Astrocyte of the cerebellum (primary cell): ENCODE measurements around the gene XYLT1.
"Not testable (repeated sequence)": the region's sequence is repeated elsewhere in the genome, so short reads cannot be mapped to it uniquely, and the experiment has no call there.

Source experiments
- DNase-seq: peaks from one replicate; pipeline ENCODE4 v3.0.0-alpha.2; 2011; ENCODE audit warnings: low read depth
- H3K4me3 ChIP-seq: 2 replicates; pipeline ENCODE4 v1.5.1; 2011; ENCODE audit warnings: mild to moderate bottlenecking, low read depth, low read length, moderate library complexity
- in situ Hi-C: cut with HindIII; loops from 2 replicates; pipeline ENCODE4 v1.10.0; 2017; ENCODE audit warnings: low sequenced_read_pairs
- TF ChIP-seq, protein P1 (sequence below): IDR thresholded peaks from 2 replicates; pipeline ENCODE4 v1.5.1; 2012; ENCODE audit warnings: low read length, low read depth, moderate library complexity, mild to moderate bottlenecking; ENCODE audit errors: missing control alignments

XYLT1 gene

DNA sequence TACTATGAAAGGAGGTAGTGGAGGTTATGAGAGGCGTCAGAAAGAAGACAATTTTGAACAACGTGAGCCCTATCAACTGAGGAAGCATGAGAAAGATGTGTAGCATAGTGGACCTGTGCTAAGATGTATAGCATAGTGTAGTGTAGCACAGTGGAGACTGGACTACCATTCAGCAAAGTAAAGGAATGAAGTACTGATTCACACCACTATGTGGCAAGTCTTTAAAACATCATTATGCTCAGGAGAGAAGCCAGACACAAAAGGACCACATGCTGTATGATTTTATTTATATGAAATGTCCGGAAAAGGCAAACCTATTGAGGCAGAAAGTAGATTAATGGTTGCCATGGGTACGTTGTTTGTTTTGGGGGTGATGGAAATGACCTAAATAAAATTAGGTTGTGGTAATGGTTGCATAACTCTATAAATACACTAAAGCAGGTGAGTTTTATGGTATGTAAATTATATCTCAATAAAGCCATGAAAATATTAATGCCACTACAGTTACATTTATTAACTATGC is 20.4 kb upstream of the XYLT1 start:
- TF ChIP-seq, protein P1, sequence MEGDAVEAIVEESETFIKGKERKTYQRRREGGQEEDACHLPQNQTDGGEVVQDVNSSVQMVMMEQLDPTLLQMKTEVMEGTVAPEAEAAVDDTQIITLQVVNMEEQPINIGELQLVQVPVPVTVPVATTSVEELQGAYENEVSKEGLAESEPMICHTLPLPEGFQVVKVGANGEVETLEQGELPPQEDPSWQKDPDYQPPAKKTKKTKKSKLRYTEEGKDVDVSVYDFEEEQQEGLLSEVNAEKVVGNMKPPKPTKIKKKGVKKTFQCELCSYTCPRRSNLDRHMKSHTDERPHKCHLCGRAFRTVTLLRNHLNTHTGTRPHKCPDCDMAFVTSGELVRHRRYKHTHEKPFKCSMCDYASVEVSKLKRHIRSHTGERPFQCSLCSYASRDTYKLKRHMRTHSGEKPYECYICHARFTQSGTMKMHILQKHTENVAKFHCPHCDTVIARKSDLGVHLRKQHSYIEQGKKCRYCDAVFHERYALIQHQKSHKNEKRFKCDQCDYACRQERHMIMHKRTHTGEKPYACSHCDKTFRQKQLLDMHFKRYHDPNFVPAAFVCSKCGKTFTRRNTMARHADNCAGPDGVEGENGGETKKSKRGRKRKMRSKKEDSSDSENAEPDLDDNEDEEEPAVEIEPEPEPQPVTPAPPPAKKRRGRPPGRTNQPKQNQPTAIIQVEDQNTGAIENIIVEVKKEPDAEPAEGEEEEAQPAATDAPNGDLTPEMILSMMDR: no peak
- in situ Hi-C loops: loop anchor here (25.0 kb wide), 1 partner anchor 629 kb away; no protein-coding TSS in a partner anchor
- no peak for DNase-seq
- H3K4me3 ChIP-seq: no peak overlapping the region

DNA sequence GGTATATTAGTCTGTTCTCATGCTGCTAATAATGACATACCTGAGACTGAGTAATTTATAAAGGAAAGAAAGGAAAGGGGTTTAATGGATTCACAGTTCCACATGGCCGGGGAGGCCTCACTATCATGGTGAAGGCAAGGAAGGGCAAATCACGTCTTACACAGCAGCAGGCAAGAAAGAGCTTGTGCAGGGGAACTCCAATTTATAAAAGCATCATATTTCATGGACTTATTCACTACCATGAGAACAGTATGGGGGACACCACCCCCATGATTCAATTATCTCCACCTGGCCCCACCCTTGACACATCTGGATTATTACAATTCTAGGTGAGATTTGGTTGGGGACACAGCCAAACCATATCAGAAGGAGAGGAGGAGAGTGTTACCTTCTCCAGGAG is 17.7 kb upstream of the XYLT1 start:
- no peak for DNase-seq
- H3K4me3 ChIP-seq: no peak overlapping the region
- TF ChIP-seq, protein P1: no peak
- in situ Hi-C loops: loop anchor here (25.0 kb wide), 1 partner anchor 626 kb away; no protein-coding TSS in a partner anchor

DNA sequence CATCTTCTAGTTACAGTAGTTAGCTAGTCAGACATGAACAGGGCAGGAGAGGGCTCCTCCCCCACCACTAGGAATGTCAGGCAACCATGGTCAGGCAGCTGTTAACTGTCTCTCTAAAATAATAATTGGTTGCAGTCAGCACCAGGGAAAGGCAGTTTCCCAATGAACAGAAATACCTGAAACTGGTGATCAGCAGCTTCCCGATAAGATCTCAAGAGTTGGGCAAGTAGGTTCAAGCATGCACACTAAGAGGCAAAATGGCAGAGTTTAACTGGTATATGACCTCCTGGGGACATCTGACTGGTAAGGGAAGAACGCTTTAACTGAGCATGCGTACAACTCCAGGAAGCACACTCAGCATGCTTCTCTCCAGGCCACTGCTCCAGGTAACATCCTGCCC is 12.6 kb upstream of the XYLT1 start:
- TF ChIP-seq, protein P1: no peak
- in situ Hi-C loops: loop anchor here (5.0 to 25.0 kb wide), 2 partner anchors 71 to 621 kb away; no protein-coding TSS in a partner anchor
- no peak overlapping the region for H3K4me3 ChIP-seq
- no peak for DNase-seq

DNA sequence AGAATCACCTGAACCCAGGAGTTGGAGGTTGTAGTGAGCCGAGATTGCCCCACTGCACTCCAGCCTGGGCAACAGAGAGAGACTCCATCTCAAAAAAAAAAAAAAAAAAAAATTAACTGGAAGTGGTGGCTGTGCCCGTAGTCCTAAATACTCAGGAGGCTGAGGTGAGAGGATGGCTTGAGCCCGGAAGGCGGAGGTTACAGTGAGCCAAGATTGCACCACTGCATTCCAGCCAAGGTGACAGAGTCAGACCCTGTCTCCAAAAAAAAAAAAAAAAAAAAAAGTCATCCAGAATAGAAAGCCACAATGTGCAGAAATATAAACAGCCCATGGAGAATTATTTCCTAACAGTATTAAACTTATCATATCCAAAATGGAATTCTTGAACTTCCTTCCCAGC is 11.6 kb upstream of the XYLT1 start:
- H3K4me3 ChIP-seq, DNase-seq: not testable (repeated sequence)
- in situ Hi-C loops: loop anchor here (5.0 to 25.0 kb wide), 2 partner anchors 70 to 620 kb away; no protein-coding TSS in a partner anchor

DNA sequence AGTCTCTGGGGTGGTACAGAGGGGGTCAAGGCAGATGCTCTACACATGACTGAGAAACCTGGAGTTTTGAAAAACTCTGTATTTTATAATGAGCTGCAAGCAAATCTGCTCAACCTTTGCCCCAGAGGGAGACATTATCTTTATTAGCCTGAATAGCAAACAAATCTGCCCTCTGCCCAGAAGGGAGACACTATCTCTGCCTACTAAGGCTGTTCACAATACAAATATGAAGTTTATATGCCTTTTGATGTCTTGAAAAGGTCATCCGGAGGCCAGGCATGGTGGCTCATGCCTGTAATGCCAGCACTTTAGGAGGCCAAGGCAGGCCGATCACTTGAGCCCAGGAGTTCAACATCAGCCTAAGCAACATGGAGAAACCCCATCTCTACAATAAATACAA is 11.0 kb upstream of the XYLT1 start:
- TF ChIP-seq, protein P1: no peak
- in situ Hi-C loops: loop anchor here (5.0 to 25.0 kb wide), 2 partner anchors 69 to 619 kb away; no protein-coding TSS in a partner anchor

DNA sequence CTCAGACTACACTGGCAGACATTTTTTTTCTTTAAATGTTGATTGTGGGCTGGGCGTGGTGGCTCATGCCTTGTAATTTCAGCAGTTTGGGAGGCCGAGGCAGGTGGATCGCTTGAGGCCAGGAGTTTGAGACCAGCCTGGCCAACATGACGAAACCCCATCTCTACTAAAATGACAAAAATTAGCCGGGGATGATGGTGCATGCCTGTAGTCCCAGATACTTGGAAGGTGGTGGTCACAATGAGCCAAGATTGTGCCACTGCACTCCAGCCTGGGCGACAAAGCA is 6.4 kb upstream of the XYLT1 start:
- DNase-seq, H3K4me3 ChIP-seq: not testable (repeated sequence)
- in situ Hi-C loops: loop anchor here (25.0 kb wide), 1 partner anchor 615 kb away; no protein-coding TSS in a partner anchor

More for the DNA sequence above, 11.0 kb upstream of the XYLT1 start:
- no peak for DNase-seq
- no peak overlapping the region for H3K4me3 ChIP-seq

DNA sequence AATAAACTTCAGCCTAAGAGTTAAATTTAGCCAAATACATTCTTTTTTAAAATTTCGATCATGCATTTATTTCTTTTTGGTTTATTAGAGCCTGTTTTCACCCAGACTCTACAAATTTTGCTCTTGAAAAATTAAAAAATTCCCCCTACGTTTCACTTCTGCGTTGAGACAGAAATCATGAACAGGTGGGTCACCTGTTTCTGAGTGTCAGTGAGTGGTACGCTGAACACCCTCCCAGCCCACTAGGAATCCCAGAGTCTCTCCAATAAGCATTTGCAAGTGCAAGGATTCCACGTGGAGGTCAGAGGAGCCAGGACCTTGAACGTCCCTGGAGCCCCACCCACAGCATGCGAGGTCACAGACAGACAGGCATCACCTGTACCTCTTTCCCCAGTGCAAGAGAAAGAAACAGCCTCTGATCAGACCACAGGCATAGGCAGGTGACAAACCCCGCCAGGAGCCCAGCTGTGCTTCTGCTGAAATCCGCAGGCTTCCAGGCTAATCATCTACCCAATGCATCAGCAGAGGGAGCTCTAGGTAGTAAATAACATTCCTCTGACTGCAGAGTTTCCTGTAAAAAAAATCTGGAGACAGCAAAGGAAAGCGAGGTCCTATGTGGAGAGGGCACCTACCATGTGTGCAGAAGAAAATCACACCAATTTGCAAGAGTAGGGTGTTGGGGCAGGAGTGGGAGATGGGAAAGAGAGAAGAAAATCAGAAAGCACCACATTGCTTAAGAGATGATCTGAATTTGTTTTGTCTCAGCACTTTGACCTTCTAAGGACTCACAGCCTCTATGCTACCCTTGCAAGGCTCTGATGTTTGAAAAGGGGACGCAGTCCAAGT is 5.9 kb upstream of the XYLT1 start:
- peak; percentile 63 for DNase-seq
- TF ChIP-seq, protein P1: peak; percentile 75
- H3K4me3 ChIP-seq: no peak overlapping the region
- in situ Hi-C loops: loop anchor here (25.0 kb wide), 1 partner anchor 614 kb away; no protein-coding TSS in a partner anchor
